Activated CD4-positive, alpha-beta T cell treated with anti-CD3 and anti-CD28 coated beads, Interleukin-2, Interleukin-6, amounts not matched to agents 100 ng/mL and 50 ng/mL, durations not matched to agents 16 hours and 8 hours (primary cell): ENCODE measurements around the gene RNF224.
"Not testable (repeated sequence)": the region's sequence is repeated elsewhere in the genome, so short reads cannot be mapped to it uniquely, and the experiment has no call there.

Experiments
- DNase-seq: peaks from one replicate; pipeline ENCODE4 v3.0.0-alpha.2; 2020

The RNF224 gene

DNA sequence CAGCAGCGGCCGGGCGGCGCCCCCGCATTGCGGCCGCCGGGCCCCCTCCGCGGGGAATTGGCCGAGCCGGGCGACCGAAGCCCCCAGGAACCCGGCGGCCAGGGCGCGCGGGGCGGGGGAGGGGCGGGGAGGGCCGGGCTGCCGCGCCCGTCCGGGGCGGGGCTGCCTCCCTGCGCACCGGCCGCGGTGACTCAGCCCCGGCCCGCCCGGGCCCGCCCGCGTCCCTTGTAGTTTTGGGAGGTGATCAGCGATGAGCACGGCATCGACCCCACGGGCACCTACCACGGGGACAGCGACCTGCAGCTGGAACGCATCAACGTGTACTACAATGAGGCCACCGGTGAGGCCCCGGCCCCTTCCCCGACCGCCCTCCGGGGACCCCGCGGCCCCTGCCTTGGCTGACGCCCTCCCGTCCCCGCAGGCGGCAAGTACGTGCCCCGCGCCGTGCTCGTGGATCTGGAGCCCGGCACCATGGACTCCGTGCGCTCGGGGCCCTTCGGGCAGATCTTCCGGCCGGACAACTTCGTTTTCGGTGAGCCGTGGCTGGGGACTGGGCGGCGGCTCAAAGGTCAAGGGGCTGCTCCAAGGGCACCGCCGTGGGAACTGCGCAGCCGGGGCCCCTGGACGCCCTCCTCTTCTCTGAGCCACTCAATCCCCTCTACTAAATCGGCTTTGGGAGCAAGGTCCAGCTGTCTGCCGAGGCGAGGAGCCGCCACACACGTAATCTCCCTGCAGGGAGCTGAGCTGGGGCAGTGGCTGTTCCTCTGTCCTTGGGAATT, 14.4 kb downstream of the RNF224 start:
- peak; percentile 73 for DNase-seq

DNA sequence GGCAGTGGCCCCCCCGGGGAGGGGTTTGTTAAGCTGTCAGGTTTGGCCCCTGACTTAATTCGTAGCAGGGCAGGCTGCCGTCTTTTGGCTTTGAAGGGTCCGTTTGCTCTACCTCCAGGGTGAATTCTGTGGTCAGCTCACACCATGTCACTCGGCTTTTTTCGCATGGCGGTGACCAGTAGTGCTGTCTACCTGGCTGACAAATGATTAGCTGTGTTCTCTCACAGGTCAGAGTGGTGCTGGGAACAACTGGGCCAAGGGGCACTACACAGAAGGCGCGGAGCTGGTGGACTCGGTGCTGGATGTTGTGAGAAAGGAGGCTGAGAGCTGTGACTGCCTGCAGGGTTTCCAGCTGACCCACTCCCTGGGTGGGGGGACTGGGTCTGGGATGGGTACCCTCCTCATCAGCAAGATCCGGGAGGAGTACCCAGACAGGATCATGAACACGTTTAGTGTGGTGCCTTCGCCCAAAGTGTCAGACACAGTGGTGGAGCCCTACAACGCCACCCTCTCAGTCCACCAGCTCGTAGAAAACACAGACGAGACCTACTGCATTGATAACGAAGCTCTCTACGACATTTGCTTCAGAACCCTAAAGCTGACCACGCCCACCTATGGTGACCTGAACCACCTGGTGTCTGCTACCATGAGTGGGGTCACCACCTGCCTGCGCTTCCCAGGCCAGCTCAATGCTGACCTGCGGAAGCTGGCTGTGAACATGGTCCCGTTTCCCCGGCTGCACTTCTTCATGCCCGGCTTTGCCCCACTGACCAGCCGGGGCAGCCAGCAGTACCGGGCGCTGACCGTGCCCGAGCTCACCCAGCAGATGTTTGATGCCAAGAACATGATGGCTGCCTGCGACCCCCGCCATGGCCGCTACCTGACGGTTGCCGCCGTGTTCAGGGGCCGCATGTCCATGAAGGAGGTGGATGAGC, 15.2 kb downstream of the RNF224 start:
- DNase-seq, result peak; percentile 18

DNA sequence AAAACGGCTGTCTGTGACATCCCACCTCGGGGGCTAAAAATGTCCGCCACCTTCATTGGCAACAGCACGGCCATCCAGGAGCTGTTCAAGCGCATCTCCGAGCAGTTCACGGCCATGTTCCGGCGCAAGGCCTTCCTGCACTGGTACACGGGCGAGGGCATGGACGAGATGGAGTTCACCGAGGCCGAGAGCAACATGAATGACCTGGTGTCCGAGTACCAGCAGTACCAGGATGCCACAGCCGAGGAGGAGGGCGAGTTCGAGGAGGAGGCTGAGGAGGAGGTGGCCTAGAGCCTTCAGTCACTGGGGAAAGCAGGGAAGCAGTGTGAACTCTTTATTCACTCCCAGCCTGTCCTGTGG, 15.9 kb downstream of the RNF224 start:
- DNase-seq, result not testable (repeated sequence)

- peak; percentile 42 for DNase-seq
Measured at GRCh38 chr9:137243626-137244485, 16.6 kb downstream of the RNF224 start.

GRCh38 chr9:137244486-137245449, 17.5 kb downstream of the RNF224 start:
- DNase-seq, result no peak

- DNase-seq, result no peak
Measured at GRCh38 chr9:137245450-137246421, 18.4 kb downstream of the RNF224 start.

DNA sequence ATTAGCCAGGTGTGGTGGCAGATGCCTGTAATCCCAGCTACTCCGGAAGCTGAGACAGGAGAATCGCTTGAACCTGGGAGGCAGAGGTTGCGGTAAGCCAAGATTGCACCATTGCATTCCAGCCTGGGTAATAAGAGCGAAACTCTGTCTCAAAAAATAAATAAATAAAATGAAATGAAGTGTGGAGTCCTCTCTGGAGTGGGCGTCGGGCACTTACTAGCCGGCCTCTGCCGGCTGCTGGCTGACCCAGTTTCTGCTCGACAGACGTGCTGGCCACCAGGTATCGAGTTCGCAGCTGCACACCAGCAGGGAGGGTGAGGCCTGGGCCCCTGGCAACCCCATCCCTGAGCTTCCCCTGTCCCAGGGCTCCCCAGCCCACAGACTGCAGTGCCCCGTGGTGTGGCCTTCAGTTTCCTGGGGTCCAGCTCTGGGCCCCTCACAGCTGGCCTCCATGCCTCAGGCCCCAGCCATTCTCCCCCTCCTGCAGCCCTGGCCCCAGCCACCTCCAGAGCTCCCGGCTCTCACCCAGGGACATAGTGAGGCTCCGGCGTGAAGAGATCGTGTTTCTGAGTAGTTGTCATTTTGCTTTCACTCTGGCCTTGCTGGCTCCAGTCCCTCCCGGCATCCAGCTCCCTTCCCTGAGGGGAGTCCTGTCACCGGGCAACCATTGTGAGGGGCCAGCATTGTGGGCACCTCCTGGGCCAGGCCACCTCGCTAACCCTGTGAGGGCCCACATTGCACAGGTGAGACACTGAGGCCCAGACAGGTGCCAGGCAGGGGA, 20.0 kb downstream of the RNF224 start:
- no peak for DNase-seq

GRCh38 chr9:137247916-137248175, 20.5 kb downstream of the RNF224 start:
- no peak for DNase-seq

DNA sequence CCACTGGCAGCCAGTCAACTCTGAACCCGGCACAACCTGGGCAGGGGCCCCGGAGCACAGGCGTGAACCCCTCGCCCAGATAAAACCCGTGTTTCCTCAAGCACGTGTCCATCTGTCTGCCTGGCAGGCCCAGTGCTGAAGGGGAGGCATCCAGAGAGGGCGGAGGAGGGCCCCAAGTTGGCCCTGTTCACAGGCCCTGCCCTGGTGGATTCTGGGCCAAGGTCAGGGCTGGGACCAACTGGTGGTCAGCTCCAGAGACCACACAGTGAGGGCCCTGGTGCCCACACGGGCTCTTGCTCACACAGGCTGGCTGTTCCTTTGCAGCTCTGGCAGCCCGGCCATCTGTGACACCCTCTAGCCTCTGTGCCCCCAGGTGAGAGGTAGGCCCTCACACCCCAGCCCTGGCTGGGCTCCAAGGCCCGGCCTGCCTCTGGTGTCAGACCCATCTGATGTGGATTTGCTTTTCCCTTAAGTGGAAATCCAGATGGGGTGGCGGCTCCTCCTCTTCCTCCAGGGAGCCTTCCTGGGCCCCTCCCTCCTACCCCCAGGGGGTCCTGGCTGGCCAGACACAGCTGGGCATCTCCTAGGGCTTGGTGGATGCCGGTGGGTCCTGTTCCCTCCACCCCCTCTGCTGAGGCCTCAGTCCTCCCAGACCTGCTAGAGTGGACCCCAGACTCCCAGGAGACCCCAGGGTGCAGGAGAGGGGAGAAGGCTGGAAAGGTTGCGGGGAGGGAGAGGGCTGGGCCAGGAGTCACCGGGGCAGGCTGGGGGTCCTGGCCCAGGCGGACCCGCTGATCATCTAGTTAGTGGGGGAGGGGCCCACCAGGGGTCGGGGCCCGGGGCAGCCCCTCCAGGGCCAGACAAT, 23.3 kb downstream of the RNF224 start:
- DNase-seq, result no peak

DNA sequence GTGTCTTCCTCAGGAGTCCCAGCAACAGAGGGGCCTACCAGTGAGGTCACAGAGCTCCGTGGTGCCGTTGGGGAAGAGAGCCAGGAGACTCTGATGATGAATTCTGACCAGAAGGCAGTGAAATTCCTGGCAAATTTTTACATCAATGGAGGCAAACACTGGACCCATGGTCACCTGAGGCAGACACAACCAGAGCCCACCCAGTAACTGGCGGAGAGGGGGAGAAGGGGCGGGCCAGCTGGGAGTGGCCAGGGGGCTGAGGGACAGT, 23.8 kb downstream of the RNF224 start, which contains the start of gene STPG3:
STPG3 (plus strand) TSS at position 93 of the 268 bp plus-strand sequence; CDS start at position 94, 1 bp downstream.
- DNase-seq, result no peak

GRCh38 chr9:137251490-137252268, 24.4 kb downstream of the RNF224 start:
- DNase-seq, result no peak

GRCh38 chr9:137252555-137253506, 25.5 kb downstream of the RNF224 start:
- DNase-seq, result no peak

- no peak for DNase-seq
Measured at GRCh38 chr9:137253717-137254623, 26.7 kb downstream of the RNF224 start.

GRCh38 chr9:137254624-137255447, 27.5 kb downstream of the RNF224 start, which contains the start of gene NELFB:
Gene NELFB (plus strand): TSS chr9:137255327.
- peak; percentile 97 for DNase-seq
